GM12878 (cell line): ENCODE data around the gene SCGN.

Source experiments
- JUND ChIP-seq: IDR thresholded peaks from 2 replicates; pipeline ENCODE4 v1.6.1; 2012; ENCODE audit warnings: low read depth, mild to moderate bottlenecking, low read length, improper control_type of control experiment, moderate library complexity
- KDM1A ChIP-seq: fragments of 200-600 bp; sonication (generic); IDR thresholded peaks from 2 replicates; pipeline ENCODE4 v1.6.1; 2016; ENCODE audit warnings: borderline replicate concordance
- MXI1 ChIP-seq: fragments of 150-350 bp; IDR thresholded peaks from 2 replicates; pipeline ENCODE4 v1.6.1; 2011; ENCODE audit warnings: low read depth, mild to moderate bottlenecking, inconsistent platforms, low read length, improper control_type of control experiment
- POLR2A ChIP-seq: IDR thresholded peaks from 2 replicates; pipeline ENCODE4 v1.6.1; 2011; ENCODE audit warnings: low read depth, mild to moderate bottlenecking, low read length
- RFX5 ChIP-seq: IDR thresholded peaks from 2 replicates; pipeline ENCODE4 v1.6.1; 2011; ENCODE audit warnings: low read depth, low read length, improper control_type of control experiment
- SMC3 ChIP-seq: IDR thresholded peaks from 2 replicates; pipeline ENCODE4 v1.6.1; 2011; ENCODE audit warnings: low read length, improper control_type of control experiment, borderline replicate concordance
- TF ChIP-seq, protein P1 (sequence below): IDR thresholded peaks from 2 replicates; pipeline ENCODE4 v1.6.1; 2012; ENCODE audit warnings: mild to moderate bottlenecking, low read depth, low read length

DNA sequence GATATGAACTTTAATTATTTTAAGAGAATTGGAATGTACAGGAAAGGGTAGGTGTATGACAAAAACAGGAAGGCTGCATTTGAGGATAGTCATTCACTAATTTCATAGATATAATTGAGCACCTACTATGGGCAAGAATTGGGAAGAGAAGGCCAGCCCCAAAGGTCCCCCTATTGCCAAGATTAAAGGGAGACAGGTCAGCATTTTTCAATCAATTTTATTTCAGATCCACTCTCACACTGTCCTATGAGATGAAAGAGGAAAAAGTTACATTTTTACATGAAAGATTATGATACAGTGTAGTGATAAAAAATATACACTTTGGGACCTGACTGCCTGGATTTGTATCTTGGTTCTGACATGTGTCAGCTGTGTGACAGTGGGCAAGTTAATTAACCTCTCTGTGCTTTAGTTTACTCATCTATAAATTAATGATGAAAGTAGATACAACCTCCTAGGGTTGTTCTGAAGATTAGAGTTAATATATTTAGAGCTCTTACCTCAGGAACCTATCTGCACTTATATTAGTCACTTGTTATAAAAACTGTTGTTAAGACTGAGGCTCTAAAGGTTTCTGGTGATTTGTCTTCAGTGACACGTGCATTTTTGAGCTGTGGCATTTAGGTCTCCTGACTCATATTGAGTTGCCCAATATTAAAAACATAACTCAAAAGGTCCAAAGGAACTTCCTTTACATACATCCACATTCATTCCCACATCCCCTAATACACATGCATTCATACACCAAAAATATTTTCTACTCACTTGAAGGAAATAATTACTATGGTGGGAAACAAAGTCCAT, 45.7 kb downstream of the SCGN start:
- TF ChIP-seq JUND, result no peak
- TF ChIP-seq, protein P1, sequence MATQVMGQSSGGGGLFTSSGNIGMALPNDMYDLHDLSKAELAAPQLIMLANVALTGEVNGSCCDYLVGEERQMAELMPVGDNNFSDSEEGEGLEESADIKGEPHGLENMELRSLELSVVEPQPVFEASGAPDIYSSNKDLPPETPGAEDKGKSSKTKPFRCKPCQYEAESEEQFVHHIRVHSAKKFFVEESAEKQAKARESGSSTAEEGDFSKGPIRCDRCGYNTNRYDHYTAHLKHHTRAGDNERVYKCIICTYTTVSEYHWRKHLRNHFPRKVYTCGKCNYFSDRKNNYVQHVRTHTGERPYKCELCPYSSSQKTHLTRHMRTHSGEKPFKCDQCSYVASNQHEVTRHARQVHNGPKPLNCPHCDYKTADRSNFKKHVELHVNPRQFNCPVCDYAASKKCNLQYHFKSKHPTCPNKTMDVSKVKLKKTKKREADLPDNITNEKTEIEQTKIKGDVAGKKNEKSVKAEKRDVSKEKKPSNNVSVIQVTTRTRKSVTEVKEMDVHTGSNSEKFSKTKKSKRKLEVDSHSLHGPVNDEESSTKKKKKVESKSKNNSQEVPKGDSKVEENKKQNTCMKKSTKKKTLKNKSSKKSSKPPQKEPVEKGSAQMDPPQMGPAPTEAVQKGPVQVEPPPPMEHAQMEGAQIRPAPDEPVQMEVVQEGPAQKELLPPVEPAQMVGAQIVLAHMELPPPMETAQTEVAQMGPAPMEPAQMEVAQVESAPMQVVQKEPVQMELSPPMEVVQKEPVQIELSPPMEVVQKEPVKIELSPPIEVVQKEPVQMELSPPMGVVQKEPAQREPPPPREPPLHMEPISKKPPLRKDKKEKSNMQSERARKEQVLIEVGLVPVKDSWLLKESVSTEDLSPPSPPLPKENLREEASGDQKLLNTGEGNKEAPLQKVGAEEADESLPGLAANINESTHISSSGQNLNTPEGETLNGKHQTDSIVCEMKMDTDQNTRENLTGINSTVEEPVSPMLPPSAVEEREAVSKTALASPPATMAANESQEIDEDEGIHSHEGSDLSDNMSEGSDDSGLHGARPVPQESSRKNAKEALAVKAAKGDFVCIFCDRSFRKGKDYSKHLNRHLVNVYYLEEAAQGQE, result no peak
- no peak for TF ChIP-seq KDM1A
- no peak for TF ChIP-seq RFX5
- no peak for TF ChIP-seq MXI1
- TF ChIP-seq SMC3, result no peak
- TF ChIP-seq POLR2A, result no peak
